Fibroblast of mammary gland (primary cell): ENCODE results near the gene BACE2.

ENCODE experiments used
- DNase-seq: peaks from one replicate; pipeline ENCODE4 v3.0.0-alpha.2; 2010; ENCODE audit warnings: low read depth
- H3K4me3 ChIP-seq: 2 replicates; pipeline ENCODE4 v1.5.1; 2011; ENCODE audit warnings: low read depth, mild to moderate bottlenecking, low read length, moderate library complexity; ENCODE audit not compliant: control insufficient read depth
- TF ChIP-seq, protein P1 (sequence below): conservative IDR thresholded peaks from 2 replicates; pipeline ENCODE4 v1.5.1; 2011; ENCODE audit warnings: low read depth, low read length, inconsistent platforms; ENCODE audit not compliant: control insufficient read depth, insufficient read depth

BACE2 gene

DNA sequence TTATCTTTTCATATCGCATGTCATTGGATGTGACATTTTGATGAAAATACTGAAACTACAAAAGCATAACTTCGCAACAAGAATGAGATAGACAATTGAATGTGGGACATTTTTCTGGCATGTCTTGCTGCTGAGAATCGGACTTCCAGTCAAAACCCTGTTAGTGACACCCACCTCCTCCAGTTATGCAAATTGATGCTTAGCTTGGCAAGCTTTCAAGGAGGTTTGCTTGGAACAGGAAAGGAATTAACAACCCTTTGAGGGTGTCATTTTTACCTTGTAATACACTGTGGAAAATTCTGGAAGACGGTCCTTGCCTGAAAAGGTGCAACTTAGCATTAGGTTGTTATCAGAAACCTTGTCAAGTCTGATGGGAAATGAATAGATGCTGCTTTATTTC is 109.9 kb downstream of the BACE2 start:
- H3K4me3 ChIP-seq: no peak overlapping the region
- TF ChIP-seq, protein P1, sequence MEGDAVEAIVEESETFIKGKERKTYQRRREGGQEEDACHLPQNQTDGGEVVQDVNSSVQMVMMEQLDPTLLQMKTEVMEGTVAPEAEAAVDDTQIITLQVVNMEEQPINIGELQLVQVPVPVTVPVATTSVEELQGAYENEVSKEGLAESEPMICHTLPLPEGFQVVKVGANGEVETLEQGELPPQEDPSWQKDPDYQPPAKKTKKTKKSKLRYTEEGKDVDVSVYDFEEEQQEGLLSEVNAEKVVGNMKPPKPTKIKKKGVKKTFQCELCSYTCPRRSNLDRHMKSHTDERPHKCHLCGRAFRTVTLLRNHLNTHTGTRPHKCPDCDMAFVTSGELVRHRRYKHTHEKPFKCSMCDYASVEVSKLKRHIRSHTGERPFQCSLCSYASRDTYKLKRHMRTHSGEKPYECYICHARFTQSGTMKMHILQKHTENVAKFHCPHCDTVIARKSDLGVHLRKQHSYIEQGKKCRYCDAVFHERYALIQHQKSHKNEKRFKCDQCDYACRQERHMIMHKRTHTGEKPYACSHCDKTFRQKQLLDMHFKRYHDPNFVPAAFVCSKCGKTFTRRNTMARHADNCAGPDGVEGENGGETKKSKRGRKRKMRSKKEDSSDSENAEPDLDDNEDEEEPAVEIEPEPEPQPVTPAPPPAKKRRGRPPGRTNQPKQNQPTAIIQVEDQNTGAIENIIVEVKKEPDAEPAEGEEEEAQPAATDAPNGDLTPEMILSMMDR: no peak
- no peak for DNase-seq

DNA sequence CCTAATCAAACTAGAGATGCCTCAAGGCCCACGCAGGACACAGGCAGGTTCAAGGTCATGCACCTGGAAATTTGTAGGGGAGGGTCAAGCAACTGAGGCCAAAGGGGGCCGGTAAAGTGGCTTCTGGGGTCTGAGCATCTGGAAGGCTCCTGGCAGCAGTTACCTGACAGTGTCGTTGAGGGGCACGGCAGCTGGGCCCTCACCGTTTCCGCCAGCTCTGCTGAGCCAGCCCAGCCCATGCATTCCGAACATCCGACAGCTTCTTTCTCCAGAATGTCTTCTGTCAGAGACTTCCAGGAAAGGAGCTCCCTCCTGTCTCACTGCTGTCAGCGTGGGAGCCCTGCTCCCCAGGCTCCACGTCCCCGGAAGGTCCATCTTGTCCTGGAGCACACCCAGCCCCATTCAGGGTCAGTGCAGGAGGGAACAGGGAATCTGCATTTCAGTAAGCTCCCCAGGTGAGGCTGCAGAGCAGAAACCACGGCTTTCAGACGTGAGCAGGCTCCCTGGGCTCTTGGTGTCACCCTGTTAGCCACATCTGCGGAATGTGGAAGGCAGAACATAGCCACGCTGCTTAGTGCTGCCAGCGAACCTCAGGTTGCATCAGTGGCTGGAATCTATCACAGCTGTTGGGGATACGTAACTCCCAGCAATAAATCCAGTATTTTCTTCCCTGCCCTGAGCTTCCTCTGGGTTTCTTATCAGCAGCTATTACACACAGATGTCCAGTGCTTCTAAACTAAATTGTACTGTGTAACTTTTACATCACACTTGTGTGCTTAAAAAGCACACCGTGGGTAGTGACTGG is 112.4 kb downstream of the BACE2 start:
- H3K4me3 ChIP-seq: no peak overlapping the region
- TF ChIP-seq, protein P1: no peak
- DNase-seq: peak; percentile 73

DNA sequence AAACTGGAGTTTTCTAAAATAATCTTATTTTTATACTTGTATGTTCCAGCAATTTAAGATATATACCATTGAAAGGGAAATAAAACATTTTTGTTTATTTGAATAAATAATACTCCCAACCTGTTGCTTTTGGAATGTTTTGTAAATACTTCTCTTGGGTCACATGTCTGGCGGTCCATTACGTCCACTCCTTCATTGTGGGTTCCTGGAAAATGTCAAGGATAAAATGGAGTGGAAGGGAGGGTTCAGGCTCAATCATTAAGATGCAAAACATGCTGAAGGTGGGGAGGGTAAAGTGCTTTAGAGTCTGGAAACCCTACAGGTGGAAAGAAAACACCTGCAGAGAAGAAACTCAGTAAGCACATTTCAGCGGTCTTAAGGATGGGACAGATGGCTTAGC is 114.5 kb downstream of the BACE2 start:
- TF ChIP-seq, protein P1: no peak
- no peak overlapping the region for H3K4me3 ChIP-seq

DNA sequence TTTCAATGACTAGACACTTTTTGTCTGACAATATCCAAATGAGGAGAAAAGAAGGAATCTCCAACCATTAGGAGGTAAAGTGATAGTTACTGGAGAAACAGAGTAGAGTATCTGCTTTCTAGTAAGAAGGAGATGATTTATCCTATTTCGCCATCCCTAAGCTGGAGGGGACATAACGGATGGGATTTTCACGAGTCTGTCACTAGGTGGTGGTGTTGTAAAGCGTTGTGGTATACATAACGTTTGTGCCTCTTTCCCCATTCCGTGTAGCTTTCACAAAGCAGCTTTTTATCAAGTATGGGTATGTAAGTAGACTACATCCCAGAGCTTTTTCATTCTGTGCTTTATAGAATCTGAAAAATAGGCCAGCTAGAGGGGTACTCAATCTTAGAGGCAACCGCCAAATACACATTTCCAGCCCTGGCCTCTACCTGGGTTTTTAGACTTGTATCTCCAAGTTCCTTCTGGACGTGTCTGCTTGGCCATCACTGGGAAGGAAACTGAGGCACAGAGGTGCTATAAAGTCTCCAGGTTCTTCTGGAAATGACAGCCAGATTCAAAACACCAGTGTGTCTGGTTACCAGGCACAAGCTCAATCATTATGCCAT is 115.4 kb downstream of the BACE2 start:
- H3K4me3 ChIP-seq: no peak overlapping the region
- peak; percentile 90 for DNase-seq
- TF ChIP-seq, protein P1: peak; percentile 93

More for the DNA sequence above, 114.5 kb downstream of the BACE2 start:
- DNase-seq: no peak

DNA sequence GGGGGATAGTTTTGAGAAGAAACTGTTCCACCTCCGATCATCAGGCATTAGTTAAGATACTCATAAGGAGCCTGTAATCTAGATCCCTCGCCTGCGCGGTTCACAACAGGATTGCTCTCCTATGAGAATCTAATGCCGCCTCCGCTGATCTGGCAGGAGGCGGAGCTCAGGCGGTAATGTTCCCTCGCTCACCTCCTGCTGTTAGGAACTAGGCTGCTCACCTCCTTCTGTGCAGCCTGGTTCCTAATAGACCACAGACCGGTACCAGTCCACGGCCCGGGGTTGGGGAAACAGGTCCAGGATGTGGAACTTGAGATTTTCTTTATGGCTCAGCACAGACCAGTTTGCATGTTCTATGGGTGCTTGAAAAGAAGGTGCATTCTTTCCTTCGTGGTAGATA is 121.5 kb downstream of the BACE2 start:
- H3K4me3 ChIP-seq: no peak overlapping the region
- peak; percentile 18 for DNase-seq
- TF ChIP-seq, protein P1: peak; percentile 3

DNA sequence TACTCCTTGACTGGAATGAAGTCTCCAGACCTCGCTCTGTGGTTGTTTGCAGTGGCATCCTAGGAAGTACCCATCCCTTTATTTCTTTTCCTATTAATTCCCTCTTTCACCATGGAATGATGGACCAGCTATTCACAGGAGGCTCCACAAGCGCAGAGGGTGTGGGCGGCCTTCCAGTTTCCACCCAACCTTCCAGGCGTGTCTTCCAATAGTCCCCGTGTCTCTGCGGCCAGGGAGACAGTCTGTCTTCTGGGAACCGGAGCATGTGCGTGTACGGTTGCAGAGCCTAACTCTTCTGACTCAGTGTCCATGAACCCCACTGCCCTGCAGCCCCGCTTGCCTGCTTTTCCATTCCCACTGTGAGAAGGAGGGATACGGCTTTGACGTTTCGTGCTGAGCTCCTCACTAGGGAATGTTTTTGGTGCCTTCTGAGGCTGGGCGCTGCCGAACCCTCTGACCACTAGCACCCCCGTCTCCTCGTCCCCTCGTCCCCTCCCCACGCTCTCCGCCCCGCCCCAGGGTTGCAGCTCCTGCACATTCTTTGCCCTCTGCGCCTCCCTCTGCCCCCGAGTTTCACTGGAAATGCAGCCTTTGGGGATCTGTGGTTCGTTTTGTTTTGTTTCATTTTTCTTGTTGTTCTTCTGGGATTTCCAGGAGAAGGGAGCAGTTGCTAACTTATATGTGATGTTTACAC is 122.3 kb downstream of the BACE2 start:
- TF ChIP-seq, protein P1: no peak
- no peak overlapping the region for H3K4me3 ChIP-seq
- no peak for DNase-seq
